Astrocyte (in vitro differentiated cells and primary cell): ENCODE data around the gene SLC25A12.

Experiments used
- CTCF ChIP-seq: IDR thresholded peaks from 2 replicates; pipeline ENCODE4 v1.5.1; 2011; ENCODE audit warnings: low read depth, mild to moderate bottlenecking, inconsistent platforms, low read length, moderate library complexity; ENCODE audit not compliant: insufficient read depth
- EZH2 ChIP-seq: IDR thresholded peaks from 2 replicates; pipeline ENCODE4 v1.6.1; 2012; ENCODE audit warnings: mild to moderate bottlenecking, low read length, inconsistent platforms; ENCODE audit not compliant: insufficient read depth

GRCh38 chr2:171921970-171922229 is 27.9 kb upstream of the SLC25A12 start:
- no peak for TF ChIP-seq CTCF
- no peak for TF ChIP-seq EZH2
